Measurements from ENCODE around the gene P2RX2. TPM values are rescaled to one million over a fixed set of nuclear protein-coding genes. Genes with fewer than 3 reads are reported as not detected.

The P2RX2 gene
- total RNA-seq, 1 donor from 2014 or later, result not detected

- FAIRE-seq, result no peak
- Histone ChIP-seq H3K4me2 (ENCODE audit: low read length) (no peak overlapping the region), H2AFZ (ENCODE audit: low read depth, low read length) (no peak overlapping the region), H3K27ac (ENCODE audit: low read depth, low read length) (no peak overlapping the region), H3K36me3 (ENCODE audit: insufficient read depth, low read length) (peaks cover 16% of the 10 kb centered on the region), H3K27me3 (ENCODE audit: insufficient read depth, low read length) (no peaks in the 10 kb centered on the region), H3K9ac (ENCODE audit: low read length) (no peak overlapping the region), H3K79me2 (ENCODE audit: insufficient read depth, low read length) (no peaks in the 10 kb centered on the region), H4K20me1 (ENCODE audit: insufficient read depth, low read length) (no peaks in the 10 kb centered on the region), H3K4me1 (ENCODE audit: insufficient read depth, low read length) (no peaks in the 10 kb centered on the region), H3K4me3 (ENCODE audit: insufficient read depth, low read depth, low read length) (no peak overlapping the region), H3K9me3 (ENCODE audit: insufficient read depth, low read depth, low read length) (no peaks in the 10 kb centered on the region)
- peaks cover 22% of the 10 kb centered on the region for H3K27me3 Mint-ChIP-seq (ENCODE audit: low read depth, unreplicated experiment)
- peaks cover 21% of the 10 kb centered on the region for H3K36me3 Mint-ChIP-seq (ENCODE audit: low read depth, unreplicated experiment)
- no peak overlapping the region for H3K27ac Mint-ChIP-seq (ENCODE audit: unreplicated experiment)
- H3K4me1 Mint-ChIP-seq (ENCODE audit: low read depth, unreplicated experiment), result peaks cover 2% of the 10 kb centered on the region
- H3K9me3 Mint-ChIP-seq (ENCODE audit: unreplicated experiment), result peaks cover 2% of the 10 kb centered on the region
- no peak for DNase-seq (ENCODE audit: low read depth)
- H3K4me3 Mint-ChIP-seq (ENCODE audit: unreplicated experiment), result no peak overlapping the region
- TF ChIP-seq EZH2 (IDR thresholded peaks at IDR 0.05; ENCODE audit: insufficient read depth, low read length) (no peak), CTCF (IDR thresholded peaks at IDR 0.05; ENCODE audit: insufficient read depth, low read depth, low read length) (no peak)
These were observed 15.3 kb downstream of the P2RX2 start for GRCh38 chr12:132633901-132634300.

- Mint-ChIP-seq H3K4me3 (ENCODE audit: unreplicated experiment) (no peak overlapping the region), H3K27me3 (ENCODE audit: low read depth, unreplicated experiment) (peaks cover 22% of the 10 kb centered on the region), H3K4me1 (ENCODE audit: low read depth, unreplicated experiment) (peaks cover 3% of the 10 kb centered on the region), H3K27ac (ENCODE audit: unreplicated experiment) (peak overlapping the region; percentile 47), H3K36me3 (ENCODE audit: low read depth, unreplicated experiment) (peaks cover 18% of the 10 kb centered on the region), H3K9me3 (ENCODE audit: unreplicated experiment) (peaks cover 2% of the 10 kb centered on the region)
- Histone ChIP-seq H3K79me2 (ENCODE audit: insufficient read depth, low read length) (no peaks in the 10 kb centered on the region), H3K4me3 (ENCODE audit: insufficient read depth, low read depth, low read length) (no peak overlapping the region), H3K9ac (ENCODE audit: low read length) (no peak overlapping the region), H4K20me1 (ENCODE audit: insufficient read depth, low read length) (peaks cover 4% of the 10 kb centered on the region), H3K36me3 (ENCODE audit: insufficient read depth, low read length) (peaks cover 16% of the 10 kb centered on the region), H3K4me2 (ENCODE audit: low read length) (no peak overlapping the region), H3K27ac (ENCODE audit: low read depth, low read length) (no peak overlapping the region), H2AFZ (ENCODE audit: low read depth, low read length) (no peak overlapping the region), H3K4me1 (ENCODE audit: insufficient read depth, low read length) (no peaks in the 10 kb centered on the region), H3K9me3 (ENCODE audit: insufficient read depth, low read depth, low read length) (no peaks in the 10 kb centered on the region), H3K27me3 (ENCODE audit: insufficient read depth, low read length) (no peaks in the 10 kb centered on the region)
- DNase-seq (ENCODE audit: low read depth), result no peak
- FAIRE-seq, result no peak
- TF ChIP-seq EZH2 (IDR thresholded peaks at IDR 0.05; ENCODE audit: insufficient read depth, low read length), result no peak
- TF ChIP-seq CTCF (IDR thresholded peaks at IDR 0.05; ENCODE audit: insufficient read depth, low read depth, low read length), result no peak
These were observed 15.9 kb downstream of the P2RX2 start for GRCh38 chr12:132634411-132634990.

Data from astrocyte (in vitro differentiated cells and primary cell).